GM21619 (cell line): ENCODE data around the gene C4orf33.
"Not testable (repeated sequence)": the region's sequence is repeated elsewhere in the genome, so short reads cannot be mapped to it uniquely, and the experiment has no call there.

Source experiments
- ATAC-seq: cut with Tn5 transposase; IDR thresholded peaks from one replicate; pipeline ENCODE4 v1.9.1; 2021; ENCODE audit not compliant: unreplicated experiment

C4orf33 gene

DNA sequence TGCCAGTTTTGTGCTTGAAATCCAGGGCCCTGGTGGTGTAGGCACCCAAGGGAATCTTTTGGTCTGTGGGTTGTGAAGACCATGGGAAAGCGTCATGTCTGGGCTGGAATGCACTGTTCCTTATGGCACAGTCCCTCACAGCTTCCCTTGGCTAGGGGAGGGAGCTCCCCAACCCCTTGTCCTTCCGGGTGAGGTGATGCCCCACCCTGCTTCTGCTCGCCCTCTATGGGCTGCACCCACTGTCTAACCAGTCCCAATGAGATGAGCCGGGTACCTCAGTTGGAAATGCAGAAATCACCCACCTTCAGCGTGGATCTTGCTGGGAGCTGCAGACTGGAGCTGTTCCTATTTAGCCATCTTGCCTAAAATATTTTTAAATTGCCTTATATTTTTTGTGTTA lies 30.7 kb downstream of the C4orf33 start:
- ATAC-seq: not testable (repeated sequence)

DNA sequence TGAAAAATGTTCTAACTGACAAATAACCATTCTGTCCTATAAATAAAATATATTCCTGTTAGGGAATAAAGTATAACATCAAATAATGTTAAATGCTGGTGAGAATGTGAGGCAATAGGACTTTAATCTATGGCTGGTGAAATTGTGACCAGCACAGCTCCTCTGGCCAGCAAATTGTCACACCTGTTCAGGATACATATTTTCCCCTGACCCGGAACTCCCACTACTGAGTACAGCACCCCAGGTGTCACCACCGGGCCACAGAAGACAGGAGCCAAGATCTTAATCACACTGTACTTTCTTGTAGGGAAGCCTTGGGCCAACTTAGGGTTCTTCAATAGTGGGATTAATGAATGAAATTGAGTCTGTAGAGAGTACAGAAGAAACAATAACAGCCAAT lies 33.2 kb downstream of the C4orf33 start:
- ATAC-seq: no peak

DNA sequence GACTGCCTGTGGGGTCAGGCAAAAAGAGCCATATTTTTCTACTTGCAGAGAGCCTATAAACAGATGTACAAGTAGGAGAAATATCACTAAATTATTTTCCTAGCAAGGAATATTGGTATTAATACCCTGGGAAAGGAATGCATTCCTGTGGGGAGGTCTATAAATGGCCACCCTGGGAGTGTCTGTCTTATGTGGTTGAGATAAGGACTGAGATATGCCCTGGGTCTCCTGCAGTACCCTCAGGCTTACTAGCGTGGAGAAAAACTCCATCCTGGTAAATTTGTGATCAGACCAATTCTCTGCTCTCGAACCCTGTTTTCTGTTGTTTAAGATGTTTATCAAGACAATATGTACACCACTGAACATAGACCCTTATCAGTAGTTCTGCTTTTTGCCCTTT lies 35.4 kb downstream of the C4orf33 start:
- no peak for ATAC-seq

DNA sequence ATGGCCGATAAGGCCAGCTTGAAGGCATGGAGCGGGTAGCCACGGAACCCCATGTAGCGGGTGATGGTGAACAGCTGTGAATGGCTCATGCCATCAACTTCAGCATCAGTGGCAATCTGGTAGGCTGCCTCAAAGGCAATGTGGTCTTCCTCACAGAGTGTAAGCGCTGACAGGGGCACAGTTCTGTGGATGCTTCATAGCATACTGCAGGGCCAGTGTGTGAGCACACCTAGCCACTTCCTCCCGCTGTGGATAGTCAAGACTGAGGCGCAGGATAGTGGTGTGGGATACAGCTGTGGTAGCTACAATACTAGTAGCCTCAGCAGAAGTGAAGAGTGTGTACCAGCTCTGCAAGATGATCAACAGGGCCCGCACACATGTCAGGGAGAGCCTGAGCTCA lies 40.5 kb downstream of the C4orf33 start:
- no peak for ATAC-seq

DNA sequence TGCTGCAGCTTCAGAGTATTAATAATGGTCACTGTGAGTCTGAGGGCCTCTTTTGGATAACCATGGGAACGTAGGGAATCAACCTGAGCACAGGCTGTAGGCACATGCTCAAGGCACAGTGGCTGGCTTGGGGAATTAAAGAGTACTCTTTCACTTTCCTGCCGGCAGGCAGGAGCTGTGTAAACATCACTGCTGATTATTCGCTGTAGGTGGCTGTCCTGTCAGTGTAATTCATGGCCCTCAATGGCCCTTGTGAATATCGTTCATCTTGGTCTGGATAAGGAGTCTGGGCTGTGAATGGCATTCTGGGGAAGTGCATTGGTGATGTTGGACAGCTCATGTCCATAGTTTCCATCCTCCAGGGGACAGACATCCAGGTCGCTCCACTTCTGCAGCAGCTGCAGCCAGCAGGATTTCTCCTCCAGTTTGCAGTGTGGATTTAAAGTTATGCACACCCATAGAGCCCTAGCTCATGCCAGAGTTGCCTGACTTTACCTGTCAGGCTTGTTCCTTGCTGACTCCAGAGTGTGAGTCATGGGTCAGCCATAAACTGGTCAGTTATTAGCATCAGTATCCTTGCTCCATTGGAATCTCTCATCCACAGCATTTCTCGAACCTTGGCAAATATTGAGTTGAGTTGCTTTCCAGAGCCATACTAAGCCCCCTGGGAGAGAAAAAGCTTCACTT lies 43.0 kb downstream of the C4orf33 start:
- no peak for ATAC-seq

DNA sequence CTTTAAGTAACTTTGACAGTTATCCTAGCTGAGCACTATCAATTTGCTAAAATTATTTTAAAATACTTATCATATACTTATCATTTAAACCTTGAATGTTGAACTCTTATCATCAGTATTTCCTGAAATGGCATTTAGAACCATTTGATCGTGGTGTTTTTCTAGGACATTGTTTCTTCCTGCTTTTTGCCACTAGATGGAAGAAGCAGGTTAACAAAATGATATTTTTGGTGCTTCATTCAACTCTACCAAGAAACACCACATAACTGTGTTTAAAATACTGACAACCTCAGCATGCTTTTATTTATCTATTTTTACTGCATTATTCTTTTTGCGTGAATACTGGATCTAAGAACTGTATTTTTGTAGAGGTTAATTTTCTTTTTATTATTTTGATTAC lies 44.6 kb downstream of the C4orf33 start:
- ATAC-seq: no peak

DNA sequence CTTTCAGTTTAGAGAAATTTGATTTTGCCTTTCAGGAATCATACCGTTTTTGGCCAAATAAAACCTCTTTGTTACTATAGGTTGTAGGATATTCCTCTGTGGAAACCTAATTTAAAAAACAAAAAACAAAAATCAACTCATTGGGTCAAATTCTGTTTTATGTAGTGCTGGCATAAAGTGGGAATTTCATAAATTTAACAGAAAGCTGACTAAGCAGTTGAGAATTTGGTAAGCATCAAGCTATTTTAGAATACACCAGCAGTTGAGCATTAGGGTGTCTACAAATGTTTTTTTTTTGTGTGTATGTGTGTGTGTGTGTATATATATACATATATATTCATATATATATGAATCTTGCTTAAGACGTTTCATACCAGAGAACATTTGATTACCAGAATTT lies 47.4 kb downstream of the C4orf33 start:
- ATAC-seq: no peak

DNA sequence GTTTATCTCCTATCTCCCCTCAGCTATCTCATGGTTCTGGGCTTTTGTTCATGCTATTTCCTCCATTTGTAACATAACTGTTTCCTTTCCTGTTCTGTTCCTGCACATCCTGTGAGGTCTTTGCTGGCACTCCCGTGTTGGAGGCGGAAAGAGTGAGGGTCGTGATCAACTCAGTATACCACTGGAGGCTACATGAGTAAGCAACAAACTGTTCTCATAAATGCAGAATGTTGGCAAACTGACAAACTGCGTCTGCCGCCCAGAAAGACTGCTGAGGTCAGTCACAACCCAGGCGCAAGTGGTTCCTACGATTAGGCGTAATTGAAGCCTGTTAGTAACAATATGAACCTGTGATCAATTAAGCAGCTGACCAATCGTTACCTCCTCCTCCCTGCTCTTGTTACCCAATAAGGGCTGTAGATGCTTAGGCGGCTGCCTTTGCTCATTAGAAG lies 48.8 kb downstream of the C4orf33 start:
- ATAC-seq: no peak

DNA sequence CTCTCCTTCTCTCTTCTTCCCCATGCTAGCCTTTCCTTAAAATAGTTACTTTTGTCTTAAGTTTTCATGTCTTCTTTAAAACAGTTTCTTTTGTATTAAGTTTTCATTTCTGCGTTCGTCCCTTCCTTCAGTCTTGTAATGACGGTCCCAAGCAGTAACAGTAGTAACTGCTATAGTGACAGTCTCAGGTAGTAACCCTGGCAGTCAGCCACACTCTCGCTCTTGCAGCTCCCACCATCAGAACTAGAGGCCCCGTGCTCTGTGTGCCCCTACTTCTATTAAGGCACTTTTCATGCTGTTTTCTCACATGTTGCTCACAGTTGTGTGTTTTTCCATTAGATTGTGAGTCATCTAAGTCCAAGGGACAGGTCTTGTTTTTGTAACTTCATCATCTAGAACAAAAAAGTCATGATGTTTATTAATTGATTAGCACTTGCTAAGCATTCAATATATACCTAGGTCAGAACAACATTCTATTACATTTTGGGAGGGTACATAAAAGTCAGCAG lies 49.3 kb downstream of the C4orf33 start:
- no peak for ATAC-seq

DNA sequence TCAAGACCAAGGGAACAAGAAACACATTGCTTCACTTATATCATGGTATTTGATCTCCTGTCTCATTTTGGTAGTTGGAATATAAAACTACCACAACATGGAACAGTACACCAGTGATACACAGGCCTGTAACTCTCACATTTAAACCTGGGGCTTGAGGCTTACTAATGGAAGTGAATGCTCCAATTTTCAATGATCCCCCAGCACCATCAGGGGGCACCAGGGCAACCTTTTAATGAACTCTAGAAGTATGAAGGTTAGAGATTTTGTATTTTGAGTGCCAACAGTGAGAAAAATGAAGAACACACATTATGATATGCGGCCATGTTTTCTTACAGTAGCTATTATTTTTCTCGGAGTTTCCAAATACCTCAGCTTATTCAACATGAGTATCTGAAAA lies 50.7 kb downstream of the C4orf33 start:
- ATAC-seq: no peak

DNA sequence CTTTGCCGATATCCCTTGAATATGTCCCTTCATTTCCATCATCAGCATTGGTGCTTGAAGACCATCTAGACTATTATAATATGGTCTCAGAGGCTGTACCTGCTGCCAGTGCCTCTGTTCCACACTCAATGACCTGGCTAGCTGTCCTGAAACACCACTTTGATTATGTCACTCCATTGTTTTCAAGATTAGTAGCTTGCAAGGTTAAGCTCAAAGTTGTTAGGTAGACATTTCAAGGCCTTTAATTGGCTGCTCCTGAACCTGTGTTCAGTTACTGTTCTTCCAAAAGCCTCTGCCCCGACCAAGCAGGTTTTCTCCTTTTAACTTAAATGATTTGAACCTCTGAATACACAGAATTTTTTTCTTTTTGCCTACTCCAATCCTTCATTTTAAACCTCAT lies 52.9 kb downstream of the C4orf33 start:
- no peak for ATAC-seq

DNA sequence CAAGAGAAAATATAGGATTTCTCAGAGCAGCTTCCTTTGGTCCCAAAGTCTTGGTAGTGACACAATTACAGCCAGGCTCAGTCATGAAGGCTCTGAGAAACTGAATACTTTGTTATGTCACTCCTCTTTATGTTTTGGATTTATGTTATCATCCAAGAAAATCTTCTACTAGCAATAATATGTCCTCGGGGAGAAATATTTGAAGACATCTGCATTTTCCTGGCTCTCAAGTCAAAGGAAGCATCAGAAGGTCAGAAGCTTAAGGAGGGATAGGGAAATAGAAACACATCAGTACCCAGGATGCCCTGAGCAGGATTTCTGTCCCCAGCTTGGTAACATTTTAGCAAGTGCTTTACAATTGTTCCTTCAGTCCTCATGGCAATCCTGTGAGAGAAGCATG lies 54.0 kb downstream of the C4orf33 start:
- ATAC-seq: no peak

DNA sequence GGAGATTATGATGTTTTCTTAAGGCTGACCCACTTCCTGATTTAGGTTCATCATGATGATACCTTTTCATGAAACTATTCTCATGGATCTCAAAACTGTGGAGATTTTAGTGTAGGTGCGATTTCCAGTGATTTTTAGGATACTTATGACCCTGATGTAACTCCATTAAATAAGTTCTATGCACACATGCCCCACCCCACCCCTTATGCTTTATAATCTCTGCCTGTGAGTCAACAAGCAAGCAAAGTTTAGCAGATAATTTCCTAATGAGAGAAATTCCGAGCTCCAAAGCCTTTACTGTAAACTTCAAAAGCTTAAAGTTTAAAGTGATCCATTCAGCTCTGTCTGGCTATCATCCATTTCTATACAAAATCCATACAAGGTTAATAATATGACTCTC lies 56.4 kb downstream of the C4orf33 start:
- no peak for ATAC-seq

DNA sequence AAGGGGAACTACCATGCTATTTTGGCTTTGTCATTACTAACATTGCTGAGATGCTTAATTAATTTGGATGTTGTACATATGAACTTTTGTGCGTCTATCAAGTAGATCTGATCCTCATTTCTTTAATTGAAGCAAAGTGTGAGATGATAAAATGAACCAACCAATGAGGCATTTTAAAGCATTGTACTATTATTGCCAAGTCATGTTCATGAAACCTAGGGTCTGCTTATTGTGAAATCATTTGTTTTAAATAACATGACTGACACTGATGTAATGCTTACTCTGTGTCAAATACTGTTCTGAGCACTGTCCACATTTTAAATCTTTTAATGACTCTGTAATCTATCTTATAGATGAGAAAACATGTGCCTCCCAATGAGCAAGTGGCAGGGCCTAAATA lies 57.7 kb downstream of the C4orf33 start:
- no peak for ATAC-seq

DNA sequence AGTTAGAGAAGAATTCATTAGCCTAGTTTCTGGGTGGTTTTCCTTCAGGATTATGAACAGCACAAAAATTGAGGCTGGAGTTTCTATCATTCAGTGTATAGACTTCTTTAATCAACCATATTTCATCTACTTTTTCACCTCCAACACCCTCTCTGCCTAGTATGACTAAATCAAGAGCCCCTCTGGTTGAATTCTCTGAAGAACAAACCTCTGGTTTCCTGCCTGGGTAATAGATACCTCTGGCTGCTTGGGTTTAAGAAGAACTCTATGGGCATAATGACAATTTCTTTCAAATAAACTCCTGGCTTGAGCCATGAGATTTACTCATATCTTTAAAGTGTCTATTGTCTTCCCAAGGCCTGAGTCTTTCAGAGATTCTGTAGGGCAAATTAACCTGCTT lies 66.5 kb downstream of the C4orf33 start:
- ATAC-seq: no peak

DNA sequence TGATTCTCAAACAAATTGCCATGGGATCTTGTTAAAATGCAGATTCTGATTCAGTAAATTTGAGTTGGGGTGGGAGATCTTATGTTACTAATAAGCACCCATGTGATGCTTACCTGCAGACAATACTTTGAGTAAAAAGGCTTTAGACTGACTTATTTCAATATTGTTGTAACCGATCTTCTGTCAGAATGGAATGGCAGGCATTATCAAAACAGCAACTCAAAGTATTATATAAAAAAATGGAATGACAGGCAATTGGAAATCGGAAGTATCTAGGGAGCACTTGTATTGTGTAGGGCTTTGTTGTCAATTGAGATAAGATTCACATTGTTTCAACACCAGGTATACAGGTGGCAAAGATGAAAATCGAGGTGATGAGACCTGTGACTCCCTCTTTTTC lies 67.5 kb downstream of the C4orf33 start:
- no peak for ATAC-seq

DNA sequence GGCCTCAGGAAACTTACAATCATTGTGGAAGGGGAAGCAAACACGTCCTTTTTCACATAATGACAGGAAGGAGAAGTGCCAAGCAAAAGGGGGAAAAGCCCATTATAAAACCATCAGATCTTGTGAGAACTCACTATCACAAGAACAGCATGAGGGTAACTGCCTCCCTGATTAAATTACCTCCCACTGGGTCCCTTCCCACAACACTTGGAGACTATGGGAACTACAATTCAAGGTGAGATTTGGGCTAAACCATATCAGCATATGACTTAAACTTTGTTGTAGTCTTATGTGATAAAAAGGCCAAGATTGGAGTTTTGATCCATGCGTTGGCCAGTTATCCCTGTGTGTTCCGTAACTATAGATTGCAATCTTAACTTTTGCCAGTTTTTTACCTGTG lies 68.3 kb downstream of the C4orf33 start:
- no peak for ATAC-seq
